Inflammatory macrophage (primary cell): ENCODE measurements around the gene SECISBP2L.
"Not testable (repeated sequence)": the region's sequence is repeated elsewhere in the genome, so short reads cannot be mapped to it uniquely, and the experiment has no call there.

ENCODE experiments used
- DNase-seq, 2 donors: peaks; one replicate each; pipeline ENCODE4 v3.0.0-alpha.2; 2020 to 2022

Gene SECISBP2L

GRCh38 chr15:48992096-48992495, 54.1 kb downstream of the SECISBP2L start:
- no peak for DNase-seq

GRCh38 chr15:48989170-48989569, 57.1 kb downstream of the SECISBP2L start:
- DNase-seq: no peak

DNA sequence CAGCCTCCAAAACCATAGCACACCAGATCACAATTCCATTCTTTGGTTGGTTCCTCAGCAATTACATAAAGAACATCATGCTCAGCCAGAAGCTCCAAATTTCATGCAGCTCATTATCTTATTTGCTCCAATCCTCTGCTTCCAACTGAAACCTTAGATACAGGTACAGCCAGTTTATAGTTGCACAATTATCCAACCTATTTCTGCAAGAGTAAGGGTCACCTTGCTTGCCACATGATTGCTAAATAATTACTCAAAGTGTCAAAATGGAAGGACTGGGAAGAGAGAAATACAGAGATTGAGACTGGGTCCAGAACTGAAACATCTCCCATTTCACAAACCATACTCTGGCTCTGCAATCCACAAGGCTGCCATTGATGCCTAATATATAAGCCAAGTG, 59.1 kb downstream of the SECISBP2L start:
- no peak for DNase-seq

GRCh38 chr15:48986240-48986639, 60.0 kb downstream of the SECISBP2L start:
- no peak for DNase-seq

DNA sequence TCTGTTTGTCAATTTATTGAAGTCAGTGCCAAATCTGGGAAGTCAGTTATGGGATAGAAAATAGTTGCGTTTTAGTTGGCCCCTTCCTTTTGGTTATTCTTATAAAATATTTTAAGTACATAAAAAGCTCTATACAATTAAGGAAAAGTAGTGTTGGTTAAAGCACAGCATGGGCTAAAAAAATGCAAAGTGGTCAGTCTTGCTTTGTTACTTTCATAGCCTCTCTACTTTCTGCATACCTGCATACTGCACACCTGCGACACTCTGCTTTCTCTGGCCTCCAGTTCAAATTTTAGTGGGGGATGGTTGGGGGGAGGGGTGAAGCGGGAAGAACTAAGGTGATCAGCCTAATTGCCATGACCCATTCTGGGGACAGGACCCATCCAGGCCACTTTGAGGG, 60.7 kb downstream of the SECISBP2L start:
- DNase-seq: no peak

- DNase-seq: no peak
Measured at GRCh38 chr15:48984811-48985352, 61.4 kb downstream of the SECISBP2L start.

- DNase-seq: no peak
Measured at GRCh38 chr15:48984021-48984710, 62.1 kb downstream of the SECISBP2L start.

DNA sequence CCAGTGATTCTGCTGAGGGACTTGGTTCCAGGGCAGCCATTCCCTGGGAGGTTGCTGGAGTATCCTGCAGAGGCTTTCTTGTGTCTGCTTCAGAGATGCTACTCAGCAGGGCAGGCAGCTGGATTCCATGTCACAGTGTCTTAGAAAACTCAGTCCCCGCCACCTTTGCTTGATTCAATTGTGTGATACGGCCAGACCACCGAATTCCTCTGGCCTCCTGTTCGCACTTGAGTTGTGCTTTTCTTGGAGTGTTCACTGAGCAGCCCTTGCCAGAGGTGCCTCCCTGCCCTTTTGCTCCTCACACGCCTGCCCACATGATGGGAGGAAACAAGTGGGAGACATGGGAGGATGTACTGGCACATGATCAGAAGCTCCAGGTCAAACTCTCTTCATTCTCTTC, 62.9 kb downstream of the SECISBP2L start:
- DNase-seq: no peak

- no peak for DNase-seq
Measured at GRCh38 chr15:48981941-48982340, 64.3 kb downstream of the SECISBP2L start.

GRCh38 chr15:48978638-48979037, 67.6 kb downstream of the SECISBP2L start:
- no peak for DNase-seq

DNA sequence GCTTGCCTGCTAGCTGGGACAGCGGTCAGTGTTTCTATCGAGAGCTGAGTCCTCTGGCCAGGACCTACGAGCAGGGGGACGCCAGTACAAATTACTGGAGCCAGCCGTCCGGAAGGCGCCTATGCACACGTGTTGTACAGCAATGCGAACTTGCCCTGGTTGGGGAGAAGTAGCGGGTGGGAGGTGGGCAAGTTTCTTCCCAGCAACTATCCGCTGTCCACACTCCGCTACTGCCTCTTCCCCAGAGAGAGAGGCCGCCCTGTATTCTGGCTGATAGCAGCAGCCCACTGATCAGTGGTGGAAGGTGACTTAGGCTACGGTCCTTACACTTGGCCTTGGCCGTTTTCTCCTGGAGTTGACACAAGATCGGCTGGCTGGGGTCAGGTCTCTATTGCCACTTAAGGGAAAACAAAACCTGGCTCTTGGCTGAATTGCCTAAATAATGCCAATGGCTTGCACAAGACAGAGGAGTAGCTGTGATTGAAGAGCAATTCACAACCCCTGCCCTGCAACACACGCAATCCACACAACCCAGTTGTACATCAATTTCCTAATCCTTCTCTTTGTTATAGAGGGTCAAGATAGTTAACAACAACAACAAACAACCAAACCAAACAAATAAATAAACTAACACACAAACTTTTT, 69.7 kb downstream of the SECISBP2L start:
- DNase-seq: no peak

- peak; percentile 74 to 81 for DNase-seq
Measured at GRCh38 chr15:48975472-48976419, 70.5 kb downstream of the SECISBP2L start.

DNA sequence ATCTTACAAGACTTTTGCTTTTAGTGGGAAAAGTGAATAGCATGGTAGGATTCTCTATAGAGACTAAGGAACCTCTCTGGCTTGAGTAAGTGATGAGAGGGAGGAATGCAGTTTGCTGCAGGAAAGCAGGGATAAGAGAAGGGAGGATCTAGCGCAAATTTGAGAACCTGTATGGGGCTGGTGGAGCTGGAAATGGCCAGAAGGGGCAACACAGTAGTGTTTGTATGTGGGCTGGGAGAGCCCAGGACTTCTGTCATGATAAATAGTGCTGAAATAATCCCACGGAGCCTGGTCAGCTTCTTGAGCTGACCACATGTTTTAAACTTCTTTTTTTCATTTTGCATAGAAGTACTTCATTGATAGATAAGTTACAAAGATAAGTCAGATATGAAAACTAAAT, 71.4 kb downstream of the SECISBP2L start:
- DNase-seq: no peak

DNA sequence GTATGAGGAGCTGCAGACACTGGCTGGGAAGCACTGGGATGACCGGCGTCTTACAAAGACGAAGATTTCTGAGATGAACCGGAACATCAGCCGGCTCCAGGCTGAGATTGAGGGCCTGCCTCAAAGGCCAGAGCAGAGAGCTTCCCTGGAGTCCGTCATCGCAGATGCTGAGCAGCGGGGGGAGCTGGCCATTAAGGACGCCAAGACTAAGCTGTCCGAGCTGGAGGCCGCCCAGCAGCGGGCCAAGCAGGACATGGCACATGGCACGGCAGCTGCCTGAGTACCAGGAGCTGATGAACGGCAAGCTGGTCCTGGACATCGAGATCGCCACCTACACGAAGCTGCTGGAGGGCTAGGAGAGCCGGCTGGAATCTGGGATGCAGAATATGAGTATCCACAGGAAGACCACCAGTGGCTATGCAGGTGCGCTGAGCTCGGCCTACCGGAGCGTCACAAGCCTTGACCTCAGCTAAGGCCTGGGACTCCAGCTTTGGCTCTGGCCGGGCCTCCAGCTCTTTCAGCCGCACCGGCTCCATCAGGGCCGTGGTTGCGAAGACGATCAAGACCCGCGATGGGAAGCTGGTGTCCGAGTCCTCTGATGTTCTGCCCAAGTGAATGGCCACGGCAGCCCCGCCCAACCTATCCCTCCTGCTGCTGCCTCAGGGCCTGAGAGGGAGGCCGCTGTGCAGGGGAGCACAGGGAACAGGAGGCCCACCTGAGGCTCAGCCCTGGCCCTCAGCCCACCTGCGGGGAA, 73.3 kb downstream of the SECISBP2L start:
- no peak for DNase-seq

- not testable (repeated sequence) for DNase-seq
Measured at GRCh38 chr15:48970926-48971325, 75.3 kb downstream of the SECISBP2L start.

DNA sequence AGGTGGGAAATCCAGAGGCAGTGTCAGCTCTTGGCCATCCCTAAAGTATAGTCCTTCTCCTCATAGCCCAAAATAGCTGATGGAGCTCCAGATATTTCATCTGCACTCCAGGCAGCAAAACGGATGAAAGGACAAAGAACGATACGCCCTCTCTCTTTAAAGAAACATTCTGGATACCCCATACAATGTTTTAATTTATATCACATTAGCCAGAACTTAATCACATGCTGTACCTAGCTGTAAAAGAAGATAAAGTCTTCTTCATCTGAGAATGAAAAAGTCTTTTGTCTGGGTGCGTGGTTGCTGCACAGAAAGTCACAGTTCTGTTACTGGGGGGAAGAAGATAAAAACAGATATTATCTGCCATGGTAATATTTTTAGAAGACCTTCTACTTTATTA, 78.2 kb downstream of the SECISBP2L start:
- DNase-seq: no peak

DNA sequence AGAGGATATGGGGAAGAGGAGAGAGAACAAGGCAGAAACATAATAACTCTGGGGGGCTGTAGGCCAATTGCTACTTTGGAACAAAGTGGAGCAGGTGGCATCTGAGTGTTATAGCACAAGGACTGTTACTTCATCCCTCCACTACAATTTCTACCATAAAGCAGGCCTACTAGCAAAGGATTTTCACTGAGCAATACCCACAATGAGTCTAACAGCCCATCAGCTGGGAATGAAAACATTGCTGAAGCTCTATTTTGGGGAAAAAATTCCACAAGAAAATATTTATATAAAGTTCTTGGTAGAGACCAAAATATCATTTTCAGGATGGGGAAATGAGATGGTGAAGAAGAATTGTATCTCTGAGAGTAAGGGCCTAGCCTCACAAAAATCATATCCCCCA, 78.9 kb downstream of the SECISBP2L start:
- DNase-seq: no peak

GRCh38 chr15:48966595-48967301, 79.5 kb downstream of the SECISBP2L start:
- no peak for DNase-seq

GRCh38 chr15:48965972-48966371, 80.3 kb downstream of the SECISBP2L start:
- DNase-seq: no peak

DNA sequence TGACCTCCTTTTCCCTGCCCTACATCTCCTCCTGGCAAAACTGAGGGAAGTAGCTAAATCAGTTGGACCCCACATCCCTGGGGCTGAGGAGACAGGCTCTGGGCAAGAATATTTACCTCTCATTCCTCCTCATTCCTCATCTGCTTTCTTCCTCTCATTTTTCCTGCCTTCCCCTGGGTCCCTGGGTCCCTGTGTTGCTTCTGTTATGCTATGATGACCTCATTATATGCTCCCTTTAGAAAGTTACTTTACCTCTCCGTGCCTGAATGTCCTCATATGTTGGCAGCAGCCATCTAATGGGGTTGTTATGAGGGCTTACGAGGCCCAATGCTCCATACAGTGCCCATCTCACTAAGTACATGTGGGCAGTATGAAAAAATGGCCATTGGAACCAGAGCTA, 81.3 kb downstream of the SECISBP2L start:
- no peak for DNase-seq

GRCh38 chr15:48963524-48964113, 82.6 kb downstream of the SECISBP2L start, which contains the start of gene SHC4:
TSS of gene SHC4 (minus strand) at chr15:48963919. CDS start at chr15:48963015, 904 bp downstream.
- DNase-seq: peak in 1 of 2 donors; percentile 5
